OCI-LY1 (cell line): ENCODE data around the gene FAM83C.

ENCODE experiments used
- H2AFZ ChIP-seq: fragments of 200-600 bp; sonication (generic), shearing (Covaris generic); 2 replicates; pipeline ENCODE4 v1.6.0; 2014; ENCODE audit warnings: antibody characterized with exemption, mild to moderate bottlenecking, low read length
- H3F3A ChIP-seq: fragments of 200-600 bp; sonication (generic), shearing (Covaris generic); 2 replicates; pipeline ENCODE4 v1.6.0; 2014; ENCODE audit warnings: mild to moderate bottlenecking, antibody characterized with exemption, low read length, moderate library complexity; ENCODE audit not compliant: insufficient read depth
- H3K27ac ChIP-seq: fragments of 200-600 bp; sonication (generic); 2 replicates; pipeline ENCODE4 v1.5.1; 2014; ENCODE audit warnings: low read length, mixed run types, mild to moderate bottlenecking, low read depth; ENCODE audit not compliant: poor library complexity, severe bottlenecking
- H3K27me3 ChIP-seq: fragments of 200-600 bp; sonication (generic); 2 replicates; pipeline ENCODE4 v1.6.0; 2014; ENCODE audit warnings: antibody characterized with exemption, mild to moderate bottlenecking, low read length, moderate library complexity; ENCODE audit not compliant: insufficient read depth
- H3K36me3 ChIP-seq: fragments of 200-600 bp; sonication (generic); 2 replicates; pipeline ENCODE4 v1.6.1; 2014; ENCODE audit warnings: mild to moderate bottlenecking, antibody characterized with exemption, low read length, moderate library complexity, mixed read lengths; ENCODE audit not compliant: insufficient read depth
- H3K4me1 ChIP-seq: fragments of 200-600 bp; sonication (generic); 2 replicates; pipeline ENCODE4 v1.5.1; 2014; ENCODE audit warnings: mild to moderate bottlenecking, low read length, moderate library complexity; ENCODE audit not compliant: insufficient read depth, severe bottlenecking
- H3K4me2 ChIP-seq: fragments of 200-600 bp; sonication (generic), shearing (Covaris generic); 2 replicates; pipeline ENCODE4 v1.6.1; 2014; ENCODE audit warnings: low read length
- H3K4me3 ChIP-seq: fragments of 200-600 bp; sonication (generic); 2 replicates; pipeline ENCODE4 v1.5.1; 2014; ENCODE audit warnings: low read length, low read depth, mild to moderate bottlenecking, mixed read lengths; ENCODE audit not compliant: poor library complexity, severe bottlenecking
- H3K79me2 ChIP-seq: fragments of 200-600 bp; shearing (Covaris generic); 2 replicates; pipeline ENCODE4 v1.6.1; 2016; ENCODE audit warnings: mixed run types, low read length, mixed read lengths; ENCODE audit not compliant: insufficient read depth
- H3K9ac ChIP-seq: fragments of 200-600 bp; sonication (generic), shearing (Covaris generic); 2 replicates; pipeline ENCODE4 v1.6.1; 2014; ENCODE audit warnings: mild to moderate bottlenecking, low read length, mixed read lengths
- H3K9me2 ChIP-seq: fragments of 200-600 bp; sonication (generic), shearing (Covaris generic); 2 replicates; pipeline ENCODE4 v1.6.1; 2014; ENCODE audit warnings: low read depth, mild to moderate bottlenecking, low read length, mixed read lengths
- H3K9me3 ChIP-seq: fragments of 200-600 bp; shearing (Covaris generic); 2 replicates; pipeline ENCODE4 v1.6.1; 2014; ENCODE audit warnings: low read length, mixed read lengths
- H4K20me1 ChIP-seq: fragments of 200-600 bp; sonication (generic), shearing (Covaris generic); 2 replicates; pipeline ENCODE4 v1.6.0; 2016; ENCODE audit warnings: mild to moderate bottlenecking, low read length; ENCODE audit not compliant: insufficient read depth
- EZH2 ChIP-seq: fragments of 200-600 bp; sonication (generic), shearing (Covaris generic); IDR thresholded peaks from 2 replicates; pipeline ENCODE4 v1.8.0; 2017; ENCODE audit warnings: borderline replicate concordance, mixed run types, mild to moderate bottlenecking, antibody characterized with exemption, low read length, moderate library complexity, mixed read lengths
- TF ChIP-seq, protein P1 (sequence below): fragments of 200-600 bp; sonication (generic), shearing (Covaris generic); IDR thresholded peaks from 2 replicates; pipeline ENCODE4 v1.5.1; 2017; ENCODE audit warnings: mild to moderate bottlenecking, antibody characterized with exemption, low read length, moderate library complexity, mixed read lengths

FAM83C gene

DNA sequence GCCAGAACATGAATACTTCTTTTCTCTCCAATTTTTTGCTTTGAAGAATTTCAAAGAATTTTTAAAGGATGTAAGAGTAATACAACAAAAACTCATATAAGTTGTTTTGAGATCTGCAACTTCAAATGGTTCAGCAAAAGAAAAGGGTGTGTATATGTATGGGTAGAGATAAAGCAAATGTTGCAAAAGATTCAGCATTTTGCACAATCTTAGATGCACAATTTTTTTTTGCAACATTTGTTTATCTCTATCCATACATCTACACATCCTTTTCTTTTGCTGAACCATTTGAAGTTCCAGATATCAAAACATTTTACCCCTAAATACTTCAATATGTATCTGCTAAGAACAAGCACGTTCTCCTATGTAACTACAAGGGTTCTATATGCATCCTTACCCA lies 47.4 kb upstream of the FAM83C start:
- no peaks in the 10 kb centered on the region for H3K9me3 ChIP-seq
- H2AFZ ChIP-seq = no peak overlapping the region
- H4K20me1 ChIP-seq = no peaks in the 10 kb centered on the region
- H3K4me2 ChIP-seq = no peak overlapping the region
- no peak overlapping the region for H3K4me3 ChIP-seq
- H3K79me2 ChIP-seq = no peaks in the 10 kb centered on the region
- H3F3A ChIP-seq = 0 out of 2 replicates have a peak, but pooled peaks cover 4% of the 10 kb centered on the region
- peaks cover 22% of the 10 kb centered on the region for H3K4me1 ChIP-seq
- no peaks in the 10 kb centered on the region for H3K9me2 ChIP-seq
- H3K36me3 ChIP-seq = peaks cover 11% of the 10 kb centered on the region; the same call in 1 of the 2 replicates
- no peak for TF ChIP-seq EZH2
- TF ChIP-seq, protein P1, sequence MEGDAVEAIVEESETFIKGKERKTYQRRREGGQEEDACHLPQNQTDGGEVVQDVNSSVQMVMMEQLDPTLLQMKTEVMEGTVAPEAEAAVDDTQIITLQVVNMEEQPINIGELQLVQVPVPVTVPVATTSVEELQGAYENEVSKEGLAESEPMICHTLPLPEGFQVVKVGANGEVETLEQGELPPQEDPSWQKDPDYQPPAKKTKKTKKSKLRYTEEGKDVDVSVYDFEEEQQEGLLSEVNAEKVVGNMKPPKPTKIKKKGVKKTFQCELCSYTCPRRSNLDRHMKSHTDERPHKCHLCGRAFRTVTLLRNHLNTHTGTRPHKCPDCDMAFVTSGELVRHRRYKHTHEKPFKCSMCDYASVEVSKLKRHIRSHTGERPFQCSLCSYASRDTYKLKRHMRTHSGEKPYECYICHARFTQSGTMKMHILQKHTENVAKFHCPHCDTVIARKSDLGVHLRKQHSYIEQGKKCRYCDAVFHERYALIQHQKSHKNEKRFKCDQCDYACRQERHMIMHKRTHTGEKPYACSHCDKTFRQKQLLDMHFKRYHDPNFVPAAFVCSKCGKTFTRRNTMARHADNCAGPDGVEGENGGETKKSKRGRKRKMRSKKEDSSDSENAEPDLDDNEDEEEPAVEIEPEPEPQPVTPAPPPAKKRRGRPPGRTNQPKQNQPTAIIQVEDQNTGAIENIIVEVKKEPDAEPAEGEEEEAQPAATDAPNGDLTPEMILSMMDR = no peak
- H3K27me3 ChIP-seq = no peaks in the 10 kb centered on the region
- H3K9ac ChIP-seq = no peak overlapping the region
- H3K27ac ChIP-seq = no peak overlapping the region

DNA sequence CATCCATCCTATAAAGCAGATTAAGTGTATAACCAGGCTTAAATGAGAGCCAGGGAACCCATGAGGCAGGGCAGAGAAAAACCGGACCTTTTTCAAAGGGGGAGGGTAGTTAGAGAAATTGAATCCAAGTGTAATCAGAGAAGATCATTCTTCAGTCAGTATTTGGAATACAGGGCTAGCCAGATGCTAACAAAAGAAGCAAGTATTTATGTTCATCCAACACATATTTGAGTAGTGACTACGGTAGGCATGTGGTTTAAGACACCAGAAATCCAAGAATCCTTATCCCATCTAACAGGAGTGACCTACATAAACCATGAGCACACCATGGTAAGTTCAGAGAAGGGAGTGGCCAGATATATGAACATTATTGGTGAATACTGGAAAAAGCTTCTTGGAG lies 46.8 kb upstream of the FAM83C start:
- H3K9ac ChIP-seq = no peak overlapping the region
- peaks cover 22% of the 10 kb centered on the region for H3K4me1 ChIP-seq
- H3K36me3 ChIP-seq = peaks cover 5% of the 10 kb centered on the region; the same call in 1 of the 2 replicates
- H3K27ac ChIP-seq = no peak overlapping the region
- no peak overlapping the region for H2AFZ ChIP-seq
- no peaks in the 10 kb centered on the region for H3K9me2 ChIP-seq
- H3K79me2 ChIP-seq = no peaks in the 10 kb centered on the region
- H3K27me3 ChIP-seq = no peaks in the 10 kb centered on the region
- no peak overlapping the region for H3K4me3 ChIP-seq
- H3K4me2 ChIP-seq = no peak overlapping the region
- 0 out of 2 replicates have a peak, but pooled peaks cover 4% of the 10 kb centered on the region for H3F3A ChIP-seq
- H3K9me3 ChIP-seq = no peaks in the 10 kb centered on the region
- H4K20me1 ChIP-seq = no peaks in the 10 kb centered on the region
- TF ChIP-seq, protein P1 = no peak
- no peak for TF ChIP-seq EZH2

DNA sequence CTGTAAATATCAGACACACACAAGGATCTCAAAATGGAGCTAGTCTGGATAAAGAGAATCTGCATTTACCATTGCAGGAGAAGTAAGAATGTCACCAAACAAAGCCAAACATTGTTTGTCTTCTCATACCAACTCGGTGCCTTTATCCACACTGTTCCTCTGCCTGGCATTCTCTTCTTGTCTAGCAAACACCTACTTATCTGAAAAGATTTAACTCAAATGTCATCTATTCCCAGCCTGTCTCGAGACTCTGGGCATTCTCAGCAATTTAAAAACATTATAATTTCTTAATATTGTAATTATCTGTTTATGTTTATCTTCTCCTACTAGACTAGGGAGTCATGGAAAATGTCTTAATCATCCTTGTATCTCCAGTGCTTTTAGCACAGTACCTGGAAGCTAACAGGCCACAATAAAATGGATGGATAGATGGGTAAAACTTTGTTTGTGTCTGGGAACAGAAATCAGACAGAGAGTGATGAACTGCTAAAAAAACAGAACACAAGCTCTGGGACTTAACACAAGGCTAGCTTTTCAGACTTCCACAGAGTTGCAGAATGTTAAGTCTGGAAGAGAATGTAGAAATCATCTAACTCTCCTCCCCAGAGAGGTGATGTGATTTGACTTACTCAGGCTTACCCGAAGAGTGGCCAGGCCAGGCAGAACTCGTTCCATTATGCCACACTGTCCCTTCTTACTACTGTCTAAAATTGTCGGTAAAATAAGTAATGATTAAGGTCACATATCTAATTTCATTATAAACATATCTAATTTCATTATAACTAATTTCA lies 42.3 kb upstream of the FAM83C start:
- H3K9ac ChIP-seq = no peak overlapping the region
- no peak overlapping the region for H3K4me3 ChIP-seq
- H3K79me2 ChIP-seq = no peaks in the 10 kb centered on the region
- no peaks in the 10 kb centered on the region for H3K36me3 ChIP-seq
- TF ChIP-seq EZH2 = no peak
- TF ChIP-seq, protein P1 = no peak
- no peaks in the 10 kb centered on the region for H4K20me1 ChIP-seq
- H3K4me2 ChIP-seq = no peak overlapping the region
- no peak overlapping the region for H2AFZ ChIP-seq
- H3F3A ChIP-seq = no peaks in the 10 kb centered on the region
- no peak overlapping the region for H3K27ac ChIP-seq
- no peaks in the 10 kb centered on the region for H3K27me3 ChIP-seq
- no peaks in the 10 kb centered on the region for H3K9me2 ChIP-seq
- H3K4me1 ChIP-seq = peaks cover under 1% of the 10 kb centered on the region
- no peaks in the 10 kb centered on the region for H3K9me3 ChIP-seq
